Measurements from ENCODE around the gene FANCC.

DNA sequence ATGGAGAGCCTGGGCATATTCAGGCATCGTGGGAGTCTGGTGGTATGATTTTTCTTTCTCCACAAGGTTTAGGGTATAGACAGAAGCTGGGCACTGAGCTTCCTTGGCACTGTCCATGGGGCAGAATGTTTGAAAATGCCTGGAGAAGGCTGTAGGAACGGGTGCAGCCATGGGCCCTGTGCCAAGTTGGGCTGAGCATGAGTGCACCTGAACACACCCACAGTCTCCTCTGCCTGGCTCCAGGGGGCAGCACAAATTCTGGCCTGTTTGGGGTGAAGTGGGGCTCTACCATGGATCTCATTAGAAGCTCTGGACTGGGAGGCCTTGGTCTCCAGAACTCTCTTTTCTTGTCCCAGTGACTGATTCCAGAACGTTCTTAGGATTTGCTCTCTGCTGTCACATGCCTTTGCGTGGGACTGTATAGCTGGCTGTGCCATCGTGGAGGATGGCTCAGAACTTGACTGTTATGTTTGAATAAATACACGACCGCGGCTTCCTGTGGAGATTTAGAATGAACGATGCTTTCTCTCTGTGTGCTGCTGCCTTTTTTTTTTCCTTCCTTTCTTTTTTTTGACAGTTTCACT lies 229.8 kb downstream of the FANCC start:
- no peak for TF ChIP-seq KLF16 (CRISPR knock-in tag; IDR thresholded peaks at IDR 0.05)
- TF ChIP-seq, protein P1, sequence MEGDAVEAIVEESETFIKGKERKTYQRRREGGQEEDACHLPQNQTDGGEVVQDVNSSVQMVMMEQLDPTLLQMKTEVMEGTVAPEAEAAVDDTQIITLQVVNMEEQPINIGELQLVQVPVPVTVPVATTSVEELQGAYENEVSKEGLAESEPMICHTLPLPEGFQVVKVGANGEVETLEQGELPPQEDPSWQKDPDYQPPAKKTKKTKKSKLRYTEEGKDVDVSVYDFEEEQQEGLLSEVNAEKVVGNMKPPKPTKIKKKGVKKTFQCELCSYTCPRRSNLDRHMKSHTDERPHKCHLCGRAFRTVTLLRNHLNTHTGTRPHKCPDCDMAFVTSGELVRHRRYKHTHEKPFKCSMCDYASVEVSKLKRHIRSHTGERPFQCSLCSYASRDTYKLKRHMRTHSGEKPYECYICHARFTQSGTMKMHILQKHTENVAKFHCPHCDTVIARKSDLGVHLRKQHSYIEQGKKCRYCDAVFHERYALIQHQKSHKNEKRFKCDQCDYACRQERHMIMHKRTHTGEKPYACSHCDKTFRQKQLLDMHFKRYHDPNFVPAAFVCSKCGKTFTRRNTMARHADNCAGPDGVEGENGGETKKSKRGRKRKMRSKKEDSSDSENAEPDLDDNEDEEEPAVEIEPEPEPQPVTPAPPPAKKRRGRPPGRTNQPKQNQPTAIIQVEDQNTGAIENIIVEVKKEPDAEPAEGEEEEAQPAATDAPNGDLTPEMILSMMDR (CRISPR knock-in tag; IDR thresholded peaks at IDR 0.05): peak; percentile 44
- TF ChIP-seq POLR2A (IDR thresholded peaks at IDR 0.05; ENCODE audit: insufficient read depth in 1 of 2, low read depth in 2 of 2, low read length in 2 of 2): no peak
- TF ChIP-seq, protein P2, sequence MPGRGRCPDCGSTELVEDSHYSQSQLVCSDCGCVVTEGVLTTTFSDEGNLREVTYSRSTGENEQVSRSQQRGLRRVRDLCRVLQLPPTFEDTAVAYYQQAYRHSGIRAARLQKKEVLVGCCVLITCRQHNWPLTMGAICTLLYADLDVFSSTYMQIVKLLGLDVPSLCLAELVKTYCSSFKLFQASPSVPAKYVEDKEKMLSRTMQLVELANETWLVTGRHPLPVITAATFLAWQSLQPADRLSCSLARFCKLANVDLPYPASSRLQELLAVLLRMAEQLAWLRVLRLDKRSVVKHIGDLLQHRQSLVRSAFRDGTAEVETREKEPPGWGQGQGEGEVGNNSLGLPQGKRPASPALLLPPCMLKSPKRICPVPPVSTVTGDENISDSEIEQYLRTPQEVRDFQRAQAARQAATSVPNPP (CRISPR knock-in tag; IDR thresholded peaks at IDR 0.05): no peak
- TF ChIP-seq EP300 (IDR thresholded peaks at IDR 0.05; ENCODE audit: low read depth in 2 of 2, low read length in 2 of 2): no peak
- no peak for TF ChIP-seq EP300 (CRISPR knock-in tag; IDR thresholded peaks at IDR 0.05; ENCODE audit: borderline replicate concordance)
- TF ChIP-seq PHF8 (CRISPR knock-in tag; IDR thresholded peaks at IDR 0.05): no peak
- TF ChIP-seq MXD4 (CRISPR knock-in tag; IDR thresholded peaks at IDR 0.05): no peak
